SK-N-SH treated with all-trans-retinoic acid at 6 μM for 48 hours (cell line): ENCODE data around the gene CRYBA1.

Experiments used
- ATAC-seq: fragments of 200-7000 bp; cut with Tn5 transposase; 3 replicates; pipeline ENCODE4 v1.9.1; 2020; ENCODE audit warnings: mild to moderate bottlenecking, moderate library complexity
- BACH2 ChIP-seq: fragments of 250-450 bp; sonication (Bioruptor Pico); IDR thresholded peaks from 2 replicates; pipeline ENCODE4 v1.9.0; 2021; ENCODE audit warnings: mild to moderate bottlenecking, borderline replicate concordance
- CREB5 ChIP-seq: fragments of 250-450 bp; sonication (Bioruptor Pico); IDR thresholded peaks from 2 replicates; pipeline ENCODE4 v1.5.1; 2020; ENCODE audit warnings: low read depth, mild to moderate bottlenecking, moderate library complexity
- CSDC2 ChIP-seq: fragments of 250-450 bp; sonication (Bioruptor Pico); IDR thresholded peaks from 2 replicates; pipeline ENCODE4 v1.5.0; 2020; ENCODE audit warnings: mild to moderate bottlenecking, moderate library complexity
- CSRNP3 ChIP-seq: fragments of 250-450 bp; sonication (Bioruptor Pico); IDR thresholded peaks from 2 replicates; pipeline ENCODE4 v1.5.1; 2021; ENCODE audit warnings: mild to moderate bottlenecking, moderate library complexity
- ESRRG ChIP-seq: fragments of 250-450 bp; sonication (Bioruptor Pico); IDR thresholded peaks from 2 replicates; pipeline ENCODE4 v1.6.1; 2021; ENCODE audit warnings: mild to moderate bottlenecking
- ISL1 ChIP-seq: fragments of 250-450 bp; sonication (Bioruptor Pico); IDR thresholded peaks from 2 replicates; pipeline ENCODE4 v2.1.2; 2022; ENCODE audit warnings: mild to moderate bottlenecking, moderate library complexity
- OSR1 ChIP-seq: fragments of 250-450 bp; sonication (Bioruptor Pico); IDR thresholded peaks from 2 replicates; pipeline ENCODE4 v1.8.0; 2022; ENCODE audit warnings: moderate library complexity, mild to moderate bottlenecking, inconsistent platforms
- PATZ1 ChIP-seq: fragments of 250-450 bp; sonication (Bioruptor Pico); IDR thresholded peaks from 2 replicates; pipeline ENCODE4 v1.8.0; 2020; ENCODE audit warnings: mild to moderate bottlenecking, moderate library complexity, borderline replicate concordance
- POU6F1 ChIP-seq: fragments of 250-450 bp; sonication (Bioruptor Pico); IDR thresholded peaks from 2 replicates; pipeline ENCODE4 v1.8.0; 2021; ENCODE audit warnings: low read depth, mild to moderate bottlenecking, moderate library complexity, borderline replicate concordance
- PPARA ChIP-seq: fragments of 250-450 bp; sonication (Bioruptor Pico); IDR thresholded peaks from 2 replicates; pipeline ENCODE4 v1.5.0; 2020; ENCODE audit warnings: mild to moderate bottlenecking, borderline replicate concordance
- RARB ChIP-seq: fragments of 250-450 bp; sonication (Bioruptor Pico); IDR thresholded peaks from 2 replicates; pipeline ENCODE4 v1.8.0; 2021; ENCODE audit warnings: mild to moderate bottlenecking, moderate library complexity
- TCF4 ChIP-seq: fragments of 250-450 bp; sonication (Bioruptor Pico); IDR thresholded peaks from 2 replicates; pipeline ENCODE4 v1.8.0; 2021; ENCODE audit warnings: mild to moderate bottlenecking, moderate library complexity, borderline replicate concordance
- TOX ChIP-seq: fragments of 250-450 bp; sonication (Bioruptor Pico); IDR thresholded peaks from 2 replicates; pipeline ENCODE4 v1.8.0; 2021; ENCODE audit warnings: mild to moderate bottlenecking, moderate library complexity, borderline replicate concordance
- TSHZ2 ChIP-seq: fragments of 250-450 bp; sonication (Bioruptor Pico); IDR thresholded peaks from 2 replicates; pipeline ENCODE4 v1.5.0; 2020; ENCODE audit warnings: mild to moderate bottlenecking, moderate library complexity
- ZC3H10 ChIP-seq: fragments of 250-450 bp; sonication (Bioruptor Pico); IDR thresholded peaks from 2 replicates; pipeline ENCODE4 v1.5.1; 2021; ENCODE audit warnings: mild to moderate bottlenecking, moderate library complexity
- ZFP3 ChIP-seq: fragments of 250-450 bp; sonication (Bioruptor Pico); IDR thresholded peaks from 2 replicates; pipeline ENCODE4 v1.5.0; 2020; ENCODE audit warnings: mild to moderate bottlenecking, moderate library complexity
- ZNF565 ChIP-seq: fragments of 450-650 bp; formaldehyde crosslinking; conservative IDR thresholded peaks from 2 replicates; pipeline ENCODE4 v1.5.0; 2020; ENCODE audit warnings: low read depth, mild to moderate bottlenecking, moderate library complexity
- ZNF70 ChIP-seq: fragments of 450-650 bp; formaldehyde crosslinking; IDR thresholded peaks from 2 replicates; pipeline ENCODE4 v1.5.0; 2020; ENCODE audit warnings: mild to moderate bottlenecking, moderate library complexity
- ZNF8 ChIP-seq: fragments of 450-650 bp; formaldehyde crosslinking; IDR thresholded peaks from 2 replicates; pipeline ENCODE4 v1.5.0; 2020; ENCODE audit warnings: mild to moderate bottlenecking, moderate library complexity

CRYBA1 gene

GRCh38 chr17:29210879-29211278 lies 35.8 kb upstream of the CRYBA1 start:
- no peak for TF ChIP-seq PATZ1 (CRISPR knock-in tag)
- no peak for TF ChIP-seq ZNF8 (CRISPR knock-in tag)
- TF ChIP-seq ZFP3 = no peak
- TF ChIP-seq ZNF565 (CRISPR knock-in tag) = no peak
- no peak for TF ChIP-seq ZNF70 (CRISPR knock-in tag)
- TF ChIP-seq TSHZ2 (CRISPR knock-in tag) = no peak
- no peak for TF ChIP-seq ISL1 (CRISPR knock-in tag)
- no peak for TF ChIP-seq POU6F1
- no peak for TF ChIP-seq CSRNP3 (CRISPR knock-in tag)
- TF ChIP-seq BACH2 (CRISPR knock-in tag) = no peak
- TF ChIP-seq RARB (CRISPR knock-in tag) = no peak
- no peak for TF ChIP-seq TOX (CRISPR knock-in tag)
- no peak for TF ChIP-seq ESRRG (CRISPR knock-in tag)
- no peak for TF ChIP-seq CSDC2 (CRISPR knock-in tag)
- TF ChIP-seq PPARA = no peak
- no peak for TF ChIP-seq ZC3H10 (CRISPR knock-in tag)
- no peak for TF ChIP-seq CREB5 (CRISPR knock-in tag)
- no peak for TF ChIP-seq OSR1 (CRISPR knock-in tag)
- no peak for ATAC-seq

- TF ChIP-seq CREB5 (CRISPR knock-in tag) (no peak), ZNF8 (CRISPR knock-in tag) (no peak), ESRRG (CRISPR knock-in tag) (no peak), TCF4 (CRISPR knock-in tag) (no peak), TSHZ2 (CRISPR knock-in tag) (no peak), OSR1 (CRISPR knock-in tag) (no peak)
These were observed 34.5 kb upstream of the CRYBA1 start for GRCh38 chr17:29212094-29212631.

More at GRCh38 chr17:29212094-29212631, 34.5 kb upstream of the CRYBA1 start:
- ATAC-seq = no peak
